Gastrocnemius medialis (tissue), 4 donors: ENCODE measurements around the gene DOCK11.

Source experiments
- POLR2A ChIP-seq, 2 donors: fragments of 450-650 bp; IDR thresholded peaks; one replicate each; pipeline ENCODE4 v1.6.1; 2017; ENCODE audit warnings: antibody characterized with exemption in 2 of 2, mild to moderate bottlenecking in 2 of 2, moderate library complexity in 2 of 2
- TF ChIP-seq, protein P1 (sequence below), 5 experiments: fragments of 450-650 bp in 3 of 5; fragments of 200-600 bp in 2 of 5; sonication (generic) in 2 of 5; IDR thresholded peaks in 4 of 5; conservative IDR thresholded peaks in 1 of 5; 1 replicate in 4 of 5; 2 replicates in 1 of 5; pipeline ENCODE4 v1.5.1; 2016 to 2019; ENCODE audit warnings: antibody characterized with exemption in 5 of 5, mild to moderate bottlenecking in 3 of 5, moderate library complexity in 3 of 5

DNA sequence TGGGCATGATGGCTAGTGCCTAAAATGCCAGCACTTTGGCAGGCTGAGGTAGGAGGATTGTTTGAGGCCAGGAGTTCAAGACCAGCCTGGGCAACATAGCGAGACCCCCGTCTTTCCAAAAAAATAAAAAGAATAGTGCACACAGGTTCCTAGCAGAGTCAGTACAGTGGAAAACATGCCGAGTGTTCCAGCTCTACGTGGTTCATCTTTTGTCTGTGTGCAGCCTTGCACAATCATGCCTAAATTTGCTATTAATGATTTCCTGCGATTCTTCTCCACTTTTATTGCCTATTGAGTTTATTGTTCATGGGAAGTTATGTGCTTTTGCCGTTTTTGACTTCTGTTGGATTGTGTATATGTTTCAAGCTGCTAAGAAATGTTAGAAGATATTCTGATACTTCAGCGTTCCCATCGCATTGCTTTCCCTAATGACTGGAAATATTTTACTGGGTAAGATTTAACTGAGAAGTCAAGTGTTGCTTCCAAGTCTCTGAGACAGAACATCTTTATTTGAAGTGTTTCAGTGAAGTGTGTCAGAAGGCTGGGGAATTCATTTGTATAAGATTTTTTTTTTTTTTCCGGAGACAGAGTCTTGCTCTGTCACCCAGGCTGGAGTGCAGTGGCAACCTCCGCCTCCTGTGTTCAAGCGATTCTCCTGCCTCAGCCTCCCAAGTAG is 11.3 kb downstream of the DOCK11 start:
- TF ChIP-seq, protein P1, sequence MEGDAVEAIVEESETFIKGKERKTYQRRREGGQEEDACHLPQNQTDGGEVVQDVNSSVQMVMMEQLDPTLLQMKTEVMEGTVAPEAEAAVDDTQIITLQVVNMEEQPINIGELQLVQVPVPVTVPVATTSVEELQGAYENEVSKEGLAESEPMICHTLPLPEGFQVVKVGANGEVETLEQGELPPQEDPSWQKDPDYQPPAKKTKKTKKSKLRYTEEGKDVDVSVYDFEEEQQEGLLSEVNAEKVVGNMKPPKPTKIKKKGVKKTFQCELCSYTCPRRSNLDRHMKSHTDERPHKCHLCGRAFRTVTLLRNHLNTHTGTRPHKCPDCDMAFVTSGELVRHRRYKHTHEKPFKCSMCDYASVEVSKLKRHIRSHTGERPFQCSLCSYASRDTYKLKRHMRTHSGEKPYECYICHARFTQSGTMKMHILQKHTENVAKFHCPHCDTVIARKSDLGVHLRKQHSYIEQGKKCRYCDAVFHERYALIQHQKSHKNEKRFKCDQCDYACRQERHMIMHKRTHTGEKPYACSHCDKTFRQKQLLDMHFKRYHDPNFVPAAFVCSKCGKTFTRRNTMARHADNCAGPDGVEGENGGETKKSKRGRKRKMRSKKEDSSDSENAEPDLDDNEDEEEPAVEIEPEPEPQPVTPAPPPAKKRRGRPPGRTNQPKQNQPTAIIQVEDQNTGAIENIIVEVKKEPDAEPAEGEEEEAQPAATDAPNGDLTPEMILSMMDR (IDR thresholded peaks at IDR 0.05 in 4 of 5, conservative IDR thresholded peaks at IDR 0.05 in 1 of 5), result no peak
- TF ChIP-seq POLR2A (IDR thresholded peaks at IDR 0.05), result no peak
